Endodermal cell (in vitro differentiated cells): ENCODE measurements around the gene VTN. TPM values are rescaled to one million over a fixed set of nuclear protein-coding genes. Genes with fewer than 3 reads are reported as not detected.
A peak's percentile ranks its signal among the peaks of the same experiment; 100 is the strongest.

Experiments used
- DNase-seq: peaks from one replicate; pipeline ENCODE4 v3.0.0-alpha.2; 2017
- H3K27ac ChIP-seq: 2 replicates; pipeline ENCODE4 v1.5.1; 2013; ENCODE audit warnings: mild to moderate bottlenecking, low read depth, low read length, moderate library complexity
- H3K27me3 ChIP-seq: 2 replicates; pipeline ENCODE4 v1.6.1; 2013; ENCODE audit warnings: mild to moderate bottlenecking, low read length, moderate library complexity; ENCODE audit not compliant: insufficient read depth, control insufficient read depth, poor library complexity, severe bottlenecking
- H3K36me3 ChIP-seq: 2 replicates; pipeline ENCODE4 v1.7.0; 2013; ENCODE audit warnings: mild to moderate bottlenecking, low read length, moderate library complexity; ENCODE audit not compliant: control insufficient read depth, insufficient read depth
- H3K4me1 ChIP-seq: one replicate; pipeline ENCODE4 v1.7.0; 2013; ENCODE audit warnings: low read length; ENCODE audit not compliant: control insufficient read depth, insufficient read depth
- H3K4me3 ChIP-seq: 2 replicates; pipeline ENCODE4 v1.5.1; 2013; ENCODE audit warnings: mild to moderate bottlenecking, low read length, moderate library complexity
- H3K9ac ChIP-seq: 2 replicates; pipeline ENCODE4 v1.6.1; 2013; ENCODE audit warnings: mild to moderate bottlenecking, low read length, moderate library complexity; ENCODE audit not compliant: poor library complexity, severe bottlenecking; ENCODE audit errors: extremely low read depth
- H3K9me3 ChIP-seq: 2 replicates; pipeline ENCODE4 v1.6.1; 2013; ENCODE audit warnings: mild to moderate bottlenecking, low read length, moderate library complexity; ENCODE audit not compliant: control insufficient read depth
- H3K27ac Mint-ChIP-seq: 2 replicates; pipeline ENCODE4 v1.8.0; 2020; ENCODE audit warnings: mixed read lengths
- H3K27me3 Mint-ChIP-seq: 2 replicates; pipeline ENCODE4 v1.8.0; 2021; ENCODE audit warnings: mild to moderate bottlenecking, mixed read lengths; ENCODE audit not compliant: insufficient read depth
- H3K36me3 Mint-ChIP-seq: 2 replicates; pipeline ENCODE4 v1.8.0; 2020; ENCODE audit warnings: low read depth, mixed read lengths
- H3K4me1 Mint-ChIP-seq: 2 replicates; pipeline ENCODE4 v1.8.0; 2020; ENCODE audit warnings: mixed read lengths
- H3K4me3 Mint-ChIP-seq: 2 replicates; pipeline ENCODE4 v1.8.0; 2020; ENCODE audit warnings: mild to moderate bottlenecking, moderate library complexity, mixed read lengths
- H3K9me3 Mint-ChIP-seq: 2 replicates; pipeline ENCODE4 v1.8.0; 2020; ENCODE audit warnings: mild to moderate bottlenecking, mixed read lengths
- WGBS, 2 experiments: methylation state at CpG; one replicate each; pipeline versions ENCODE4 v1.1.5 to v1.1.7; 2013; ENCODE audit warnings: missing lambda C conversion rate in 2 of 2, mixed read lengths in 1 of 2; ENCODE audit not compliant: insufficient coverage in 1 of 2, insufficient read length in 1 of 2; 5-methylcytosine and 5-hydroxymethylcytosine counted together
- total RNA-seq, 2 donors: library from RNA; stranded (reverse); fragmentation: NEBNext Ultra II Directional in 1 of 2; extraction: Animal tissue kit (Norgen Biotek cat#: 25700) in 1 of 2; gene quantifications; 2 replicates in 1 of 2; 3 replicates in 1 of 2; pipeline ENCODE4 v1.2.1, GENCODE V29; 2021
- TF ChIP-seq, protein P1 (sequence below): fragments of 200-600 bp; sonication (generic); conservative IDR thresholded peaks from 2 replicates; pipeline ENCODE4 v1.5.0; 2021; ENCODE audit warnings: antibody characterized with exemption, mild to moderate bottlenecking

Gene VTN
- total RNA-seq, 2 donors from 2014 or later = 2.5 to 6.7 TPM

- Histone ChIP-seq H3K27ac (no peak overlapping the region), H3K4me1 (peaks cover 13% of the 10 kb centered on the region), H3K36me3 (no peaks in the 10 kb centered on the region), H3K9me3 (no peaks in the 10 kb centered on the region), H3K27me3 (no peaks in the 10 kb centered on the region), H3K9ac (no peak overlapping the region), H3K4me3 (no peak overlapping the region)
- H3K4me3 Mint-ChIP-seq = no peak overlapping the region
- WGBS, 2 experiments = 56 to 100% methylated on average over 1 to 5 of the region's 5 CpGs
- no peaks in the 10 kb centered on the region for H3K9me3 Mint-ChIP-seq
- DNase-seq = peak; percentile 89
- H3K27me3 Mint-ChIP-seq = peaks cover 15% of the 10 kb centered on the region
- TF ChIP-seq, protein P1, sequence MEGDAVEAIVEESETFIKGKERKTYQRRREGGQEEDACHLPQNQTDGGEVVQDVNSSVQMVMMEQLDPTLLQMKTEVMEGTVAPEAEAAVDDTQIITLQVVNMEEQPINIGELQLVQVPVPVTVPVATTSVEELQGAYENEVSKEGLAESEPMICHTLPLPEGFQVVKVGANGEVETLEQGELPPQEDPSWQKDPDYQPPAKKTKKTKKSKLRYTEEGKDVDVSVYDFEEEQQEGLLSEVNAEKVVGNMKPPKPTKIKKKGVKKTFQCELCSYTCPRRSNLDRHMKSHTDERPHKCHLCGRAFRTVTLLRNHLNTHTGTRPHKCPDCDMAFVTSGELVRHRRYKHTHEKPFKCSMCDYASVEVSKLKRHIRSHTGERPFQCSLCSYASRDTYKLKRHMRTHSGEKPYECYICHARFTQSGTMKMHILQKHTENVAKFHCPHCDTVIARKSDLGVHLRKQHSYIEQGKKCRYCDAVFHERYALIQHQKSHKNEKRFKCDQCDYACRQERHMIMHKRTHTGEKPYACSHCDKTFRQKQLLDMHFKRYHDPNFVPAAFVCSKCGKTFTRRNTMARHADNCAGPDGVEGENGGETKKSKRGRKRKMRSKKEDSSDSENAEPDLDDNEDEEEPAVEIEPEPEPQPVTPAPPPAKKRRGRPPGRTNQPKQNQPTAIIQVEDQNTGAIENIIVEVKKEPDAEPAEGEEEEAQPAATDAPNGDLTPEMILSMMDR = peak; percentile 52
- no peaks in the 10 kb centered on the region for H3K36me3 Mint-ChIP-seq
- H3K4me1 Mint-ChIP-seq = peaks cover 48% of the 10 kb centered on the region
- no peak overlapping the region for H3K27ac Mint-ChIP-seq
Measured at GRCh38 chr17:28407130-28407973, 37.2 kb upstream of the VTN start.

GRCh38 chr17:28406473-28406814 is 36.3 kb upstream of the VTN start:
- no peak overlapping the region for H3K9ac ChIP-seq
- H3K9me3 Mint-ChIP-seq = no peaks in the 10 kb centered on the region
- H3K4me3 Mint-ChIP-seq = peak overlapping the region; percentile 63
- 25 to 47% methylated on average over 6 to 9 of the region's 9 CpGs for WGBS, 2 experiments
- TF ChIP-seq, protein P1 = no peak
- H3K9me3 ChIP-seq = no peaks in the 10 kb centered on the region
- no peak for DNase-seq
- H3K27ac ChIP-seq = no peak overlapping the region
- H3K36me3 ChIP-seq = no peaks in the 10 kb centered on the region
- H3K27ac Mint-ChIP-seq = no peak overlapping the region
- H3K4me1 Mint-ChIP-seq = peaks cover 48% of the 10 kb centered on the region
- H3K27me3 Mint-ChIP-seq = peaks cover 15% of the 10 kb centered on the region
- H3K36me3 Mint-ChIP-seq = no peaks in the 10 kb centered on the region
- peaks cover 15% of the 10 kb centered on the region for H3K4me1 ChIP-seq
- H3K4me3 ChIP-seq = peak overlapping the region; percentile 74
- H3K27me3 ChIP-seq = no peaks in the 10 kb centered on the region

- 2 to 4% methylated on average over 5 to 70 of the region's 70 CpGs for WGBS, 2 experiments
- Histone ChIP-seq H3K27ac (no peak within 1 kb of the TSS), H3K9me3 (no peaks in the 10 kb centered on the region), H3K36me3 (no peaks in the 10 kb centered on the region), H3K9ac (peak within 1 kb of the TSS; percentile 16), H3K4me1 (peaks cover 15% of the 10 kb centered on the region), H3K27me3 (no peaks in the 10 kb centered on the region), H3K4me3 (peak within 1 kb of the TSS; percentile 74)
- peak within 1 kb of the TSS; percentile 63 for H3K4me3 Mint-ChIP-seq
- H3K27ac Mint-ChIP-seq = no peak within 1 kb of the TSS
- H3K27me3 Mint-ChIP-seq = peaks cover 11% of the 10 kb centered on the region
- H3K9me3 Mint-ChIP-seq = no peaks in the 10 kb centered on the region
- no peaks in the 10 kb centered on the region for H3K36me3 Mint-ChIP-seq
- peaks cover 48% of the 10 kb centered on the region for H3K4me1 Mint-ChIP-seq
- peak; percentile 95 for DNase-seq
- TF ChIP-seq, protein P1 = no peak
Measured at GRCh38 chr17:28405632-28406472, 35.7 kb upstream of the VTN start, which contains the start of gene SLC46A1. Gene SLC46A1 (minus strand): TSS chr17:28406212. CDS start chr17:28406114, 98 bp downstream.
